ENCODE measurements around the gene STK32B.

STK32B gene

DNA sequence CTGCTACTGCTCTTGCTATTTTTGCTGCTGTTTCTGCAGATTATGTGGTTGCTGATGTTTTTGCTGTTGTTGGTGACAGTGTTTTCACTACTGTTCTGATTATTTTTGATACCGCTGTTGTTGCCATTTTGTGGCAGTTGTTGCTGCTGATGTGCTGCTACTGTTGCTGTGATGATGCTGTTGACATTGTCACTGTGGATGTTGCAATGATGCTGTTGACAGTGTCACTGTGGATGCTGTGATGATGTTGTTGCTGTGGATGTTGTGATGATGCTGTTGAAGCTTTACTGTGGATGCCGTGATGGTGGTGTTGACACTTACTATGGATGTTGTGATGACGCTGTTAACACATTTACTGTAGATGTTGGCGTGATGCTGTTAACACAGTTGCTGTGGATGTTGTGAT lies 476.8 kb downstream of the STK32B start:
- Histone ChIP-seq H3K4me1 (no peaks in the 10 kb centered on the region), H2AFZ (no peak overlapping the region), H3K9ac (no peak overlapping the region), H3K36me3 (ENCODE audit: control insufficient read depth, insufficient read depth, low read length) (no peaks in the 10 kb centered on the region), H3K27me3 (ENCODE audit: control insufficient read depth, insufficient read depth, low read length) (no peaks in the 10 kb centered on the region), H3K27ac (no peak overlapping the region), H3K4me3 (ENCODE audit: low read depth, low read length) (no peak overlapping the region), H3K9me3 (ENCODE audit: control insufficient read depth, low read length) (no peaks in the 10 kb centered on the region), H3K79me2 (no peaks in the 10 kb centered on the region), H3K4me2 (ENCODE audit: low read length) (no peak overlapping the region)
- TF ChIP-seq, protein P1, sequence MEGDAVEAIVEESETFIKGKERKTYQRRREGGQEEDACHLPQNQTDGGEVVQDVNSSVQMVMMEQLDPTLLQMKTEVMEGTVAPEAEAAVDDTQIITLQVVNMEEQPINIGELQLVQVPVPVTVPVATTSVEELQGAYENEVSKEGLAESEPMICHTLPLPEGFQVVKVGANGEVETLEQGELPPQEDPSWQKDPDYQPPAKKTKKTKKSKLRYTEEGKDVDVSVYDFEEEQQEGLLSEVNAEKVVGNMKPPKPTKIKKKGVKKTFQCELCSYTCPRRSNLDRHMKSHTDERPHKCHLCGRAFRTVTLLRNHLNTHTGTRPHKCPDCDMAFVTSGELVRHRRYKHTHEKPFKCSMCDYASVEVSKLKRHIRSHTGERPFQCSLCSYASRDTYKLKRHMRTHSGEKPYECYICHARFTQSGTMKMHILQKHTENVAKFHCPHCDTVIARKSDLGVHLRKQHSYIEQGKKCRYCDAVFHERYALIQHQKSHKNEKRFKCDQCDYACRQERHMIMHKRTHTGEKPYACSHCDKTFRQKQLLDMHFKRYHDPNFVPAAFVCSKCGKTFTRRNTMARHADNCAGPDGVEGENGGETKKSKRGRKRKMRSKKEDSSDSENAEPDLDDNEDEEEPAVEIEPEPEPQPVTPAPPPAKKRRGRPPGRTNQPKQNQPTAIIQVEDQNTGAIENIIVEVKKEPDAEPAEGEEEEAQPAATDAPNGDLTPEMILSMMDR (IDR thresholded peaks at IDR 0.05): no peak

DNA sequence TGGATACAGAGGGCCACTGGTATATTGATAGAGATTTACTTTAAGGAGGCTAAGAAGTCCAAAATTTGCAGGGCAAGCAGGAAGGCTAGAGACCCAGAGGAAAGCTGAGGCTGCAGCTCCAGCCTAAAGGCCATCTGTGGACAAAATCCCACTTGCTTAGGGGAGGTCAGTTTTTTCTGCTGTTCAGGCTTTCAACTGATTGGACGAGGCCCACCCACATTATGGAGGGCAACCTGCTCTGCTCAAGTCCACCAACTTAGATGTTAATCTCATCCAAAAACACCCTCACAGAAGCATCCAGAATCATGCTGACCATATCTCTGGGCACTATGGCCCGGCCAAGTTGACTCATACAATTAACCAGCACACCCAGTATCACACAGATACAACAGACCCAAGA lies 480.8 kb downstream of the STK32B start:
- H2AFZ ChIP-seq: no peak overlapping the region
- no peaks in the 10 kb centered on the region for H3K36me3 ChIP-seq (ENCODE audit: control insufficient read depth, insufficient read depth, low read length)
- H3K4me3 ChIP-seq (ENCODE audit: low read depth, low read length): no peak overlapping the region
- H3K79me2 ChIP-seq: no peaks in the 10 kb centered on the region
- H3K9ac ChIP-seq: no peak overlapping the region
- no peak overlapping the region for H3K27ac ChIP-seq
- no peak overlapping the region for H3K4me2 ChIP-seq (ENCODE audit: low read length)
- H3K4me1 ChIP-seq: no peaks in the 10 kb centered on the region
- no peaks in the 10 kb centered on the region for H3K27me3 ChIP-seq (ENCODE audit: control insufficient read depth, insufficient read depth, low read length)
- no peaks in the 10 kb centered on the region for H3K9me3 ChIP-seq (ENCODE audit: control insufficient read depth, low read length)
- TF ChIP-seq, protein P1 (IDR thresholded peaks at IDR 0.05): no peak

GRCh38 chr4:5539584-5539983 lies 488.3 kb downstream of the STK32B start:
- Histone ChIP-seq H3K36me3 (ENCODE audit: control insufficient read depth, insufficient read depth, low read length) (no peaks in the 10 kb centered on the region), H2AFZ (no peak overlapping the region), H3K4me1 (no peaks in the 10 kb centered on the region), H3K4me3 (ENCODE audit: low read depth, low read length) (no peak overlapping the region), H3K4me2 (ENCODE audit: low read length) (no peak overlapping the region), H3K79me2 (no peaks in the 10 kb centered on the region), H3K9me3 (ENCODE audit: control insufficient read depth, low read length) (no peaks in the 10 kb centered on the region), H3K9ac (no peak overlapping the region), H3K27ac (no peak overlapping the region), H3K27me3 (ENCODE audit: control insufficient read depth, insufficient read depth, low read length) (no peaks in the 10 kb centered on the region)
- TF ChIP-seq, protein P1 (IDR thresholded peaks at IDR 0.05): no peak

GRCh38 chr4:5541169-5541568 lies 489.9 kb downstream of the STK32B start:
- H3K9ac ChIP-seq: no peak overlapping the region
- no peak overlapping the region for H3K4me3 ChIP-seq (ENCODE audit: low read depth, low read length)
- no peaks in the 10 kb centered on the region for H3K36me3 ChIP-seq (ENCODE audit: control insufficient read depth, insufficient read depth, low read length)
- no peak overlapping the region for H3K27ac ChIP-seq
- no peak overlapping the region for H2AFZ ChIP-seq
- no peaks in the 10 kb centered on the region for H3K79me2 ChIP-seq
- no peaks in the 10 kb centered on the region for H3K9me3 ChIP-seq (ENCODE audit: control insufficient read depth, low read length)
- H3K27me3 ChIP-seq (ENCODE audit: control insufficient read depth, insufficient read depth, low read length): no peaks in the 10 kb centered on the region
- no peaks in the 10 kb centered on the region for H3K4me1 ChIP-seq
- TF ChIP-seq, protein P1 (IDR thresholded peaks at IDR 0.05): no peak
- no peak overlapping the region for H3K4me2 ChIP-seq (ENCODE audit: low read length)

GRCh38 chr4:5543681-5544080 lies 492.4 kb downstream of the STK32B start:
- no peak overlapping the region for H3K9ac ChIP-seq
- no peaks in the 10 kb centered on the region for H3K36me3 ChIP-seq (ENCODE audit: control insufficient read depth, insufficient read depth, low read length)
- H3K27ac ChIP-seq: no peak overlapping the region

More at GRCh38 chr4:5543681-5544080, 492.4 kb downstream of the STK32B start:
- no peaks in the 10 kb centered on the region for H3K9me3 ChIP-seq (ENCODE audit: control insufficient read depth, low read length)
- H3K27me3 ChIP-seq (ENCODE audit: control insufficient read depth, insufficient read depth, low read length): no peaks in the 10 kb centered on the region
- TF ChIP-seq, protein P1 (IDR thresholded peaks at IDR 0.05): no peak
- no peak overlapping the region for H2AFZ ChIP-seq
- no peak overlapping the region for H3K4me2 ChIP-seq (ENCODE audit: low read length)
- no peak overlapping the region for H3K4me3 ChIP-seq (ENCODE audit: low read depth, low read length)
- H3K79me2 ChIP-seq: no peaks in the 10 kb centered on the region
- no peaks in the 10 kb centered on the region for H3K4me1 ChIP-seq
